ACC112 (cell line): Measurements from ENCODE around the gene RNF126.
A peak's percentile ranks its signal among the peaks of the same experiment; 100 is the strongest.
"Not testable (repeated sequence)": the region's sequence is repeated elsewhere in the genome, so short reads cannot be mapped to it uniquely, and the experiment has no call there.

Source experiments
- H2AFZ ChIP-seq: fragments of 200-600 bp; sonication (generic); one replicate; pipeline ENCODE4 v1.6.0; 2017; ENCODE audit warnings: antibody characterized with exemption, low read length; ENCODE audit not compliant: unreplicated experiment
- H3K27ac ChIP-seq: fragments of 200-600 bp; sonication (generic); 2 replicates; pipeline ENCODE4 v1.5.1; 2014; ENCODE audit warnings: low read depth, mild to moderate bottlenecking, antibody characterized with exemption, low read length, moderate library complexity
- H3K27me3 ChIP-seq: fragments of 200-600 bp; sonication (generic); 2 replicates; pipeline ENCODE4 v1.6.1; 2014; ENCODE audit warnings: mild to moderate bottlenecking, antibody characterized with exemption, low read length, moderate library complexity, mixed read lengths; ENCODE audit not compliant: insufficient read depth
- H3K36me3 ChIP-seq: fragments of 200-600 bp; sonication (generic); 2 replicates; pipeline ENCODE4 v1.6.1; 2016; ENCODE audit warnings: mild to moderate bottlenecking, antibody characterized with exemption, low read length, moderate library complexity, mixed read lengths; ENCODE audit not compliant: insufficient read depth
- H3K4me1 ChIP-seq: fragments of 200-600 bp; sonication (generic); one replicate; pipeline ENCODE4 v1.6.1; 2016; ENCODE audit warnings: low read length, mixed read lengths; ENCODE audit not compliant: insufficient read depth, unreplicated experiment, control insufficient read depth
- H3K4me3 ChIP-seq: fragments of 200-600 bp; sonication (generic); 2 replicates; pipeline ENCODE4 v1.5.1; 2014; ENCODE audit warnings: mild to moderate bottlenecking, low read depth, low read length
- H3K79me2 ChIP-seq: fragments of 200-600 bp; sonication (generic); one replicate; pipeline ENCODE4 v1.6.0; 2016; ENCODE audit warnings: low read length; ENCODE audit not compliant: control insufficient read depth, unreplicated experiment, insufficient read depth

Gene RNF126

GRCh38 chr19:623175-623916, 39.7 kb downstream of the RNF126 start:
- peak overlapping the region; percentile 59 for H3K27ac ChIP-seq
- H3K79me2 ChIP-seq, result no peaks in the 10 kb centered on the region
- no peaks in the 10 kb centered on the region for H3K27me3 ChIP-seq
- no peak overlapping the region for H2AFZ ChIP-seq
- H3K36me3 ChIP-seq, result peaks cover 2% of the 10 kb centered on the region; the same call in 1 of the 2 replicates
- H3K4me1 ChIP-seq, result no peaks in the 10 kb centered on the region
- H3K4me3 ChIP-seq, result no peak overlapping the region

- H3K27ac ChIP-seq, result no peak overlapping the region
- peaks cover 2% of the 10 kb centered on the region; the same call in 1 of the 2 replicates for H3K36me3 ChIP-seq
- H2AFZ ChIP-seq, result no peak overlapping the region
- H3K27me3 ChIP-seq, result no peaks in the 10 kb centered on the region
- no peak overlapping the region for H3K4me3 ChIP-seq
- H3K4me1 ChIP-seq, result no peaks in the 10 kb centered on the region
- no peaks in the 10 kb centered on the region for H3K79me2 ChIP-seq
Measured at GRCh38 chr19:622666-623065, 40.3 kb downstream of the RNF126 start.

GRCh38 chr19:621819-622218, 41.2 kb downstream of the RNF126 start:
- H3K79me2 ChIP-seq, result no peaks in the 10 kb centered on the region
- no peak overlapping the region for H3K27ac ChIP-seq
- H3K4me3 ChIP-seq, result no peak overlapping the region
- no peaks in the 10 kb centered on the region for H3K27me3 ChIP-seq
- no peak overlapping the region for H2AFZ ChIP-seq
- H3K4me1 ChIP-seq, result no peaks in the 10 kb centered on the region
- H3K36me3 ChIP-seq, result peaks cover 2% of the 10 kb centered on the region; the same call in 1 of the 2 replicates

DNA sequence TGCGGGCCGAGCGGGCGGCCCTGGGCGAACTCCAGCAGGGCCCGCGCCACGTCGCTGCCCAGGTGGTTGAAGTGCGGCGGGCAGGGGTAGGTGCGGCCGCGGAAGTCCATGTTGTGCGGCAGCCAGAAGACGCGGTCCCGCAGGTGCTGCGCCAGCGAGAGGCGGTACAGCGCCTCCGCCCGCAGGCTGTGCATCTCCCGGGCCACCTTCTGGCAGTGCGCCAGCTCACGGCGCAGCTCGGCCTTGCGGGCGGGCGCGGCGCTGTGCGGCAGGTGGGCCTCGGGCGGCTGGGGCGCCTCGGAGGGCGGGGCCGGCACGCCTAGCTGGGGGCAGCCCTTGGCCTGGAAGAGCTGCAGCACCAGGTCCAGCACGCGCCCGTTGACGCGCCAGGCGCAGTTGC, 41.8 kb downstream of the RNF126 start:
- not testable (repeated sequence) for H3K79me2 ChIP-seq, H3K36me3 ChIP-seq

DNA sequence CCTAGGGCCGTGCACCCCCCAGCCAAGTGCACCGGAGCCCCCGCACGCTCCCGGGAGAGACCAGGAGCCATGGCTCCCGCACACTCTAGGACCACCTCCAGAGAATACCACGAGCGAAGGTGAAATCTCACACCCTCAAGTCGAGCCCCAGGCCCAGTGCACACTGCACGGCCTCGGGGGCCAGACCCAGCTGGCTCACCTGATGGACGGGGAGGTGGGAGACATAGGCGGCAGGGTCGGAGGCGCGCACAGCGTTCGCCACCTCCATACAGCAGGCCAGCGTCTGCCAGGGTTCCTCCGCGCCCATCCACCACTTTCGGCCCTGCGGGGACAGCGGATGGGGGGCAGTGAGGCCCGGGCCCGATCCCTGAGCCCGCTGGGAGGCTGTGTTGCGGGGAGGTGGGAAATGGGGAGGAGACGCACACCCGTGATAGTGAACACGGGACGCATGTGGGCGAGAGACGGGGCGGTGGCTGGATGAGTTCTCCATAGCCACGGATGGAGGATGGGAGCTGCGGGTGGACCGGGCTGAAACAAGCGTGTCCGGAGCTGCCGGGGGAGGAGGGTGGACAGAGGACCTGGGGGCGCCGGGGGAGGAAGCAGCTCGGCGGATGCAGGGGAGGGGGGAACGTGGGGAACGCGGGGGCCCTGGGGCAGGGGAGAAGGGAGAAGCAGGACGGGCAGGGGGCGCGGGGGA, 42.7 kb downstream of the RNF126 start:
- no peaks in the 10 kb centered on the region for H3K79me2 ChIP-seq
- no peaks in the 10 kb centered on the region for H3K4me1 ChIP-seq
- no peak overlapping the region for H3K27ac ChIP-seq
- H3K36me3 ChIP-seq, result peaks cover 2% of the 10 kb centered on the region; the same call in 1 of the 2 replicates
- H3K4me3 ChIP-seq, result no peak overlapping the region
- H2AFZ ChIP-seq, result no peak overlapping the region
- no peaks in the 10 kb centered on the region for H3K27me3 ChIP-seq

More for the DNA sequence above, 41.8 kb downstream of the RNF126 start:
- not testable (repeated sequence) for H2AFZ ChIP-seq, H3K4me1 ChIP-seq, H3K4me3 ChIP-seq, H3K27ac ChIP-seq, H3K27me3 ChIP-seq

- Histone ChIP-seq H3K27me3 (no peaks in the 10 kb centered on the region), H3K4me3 (no peak overlapping the region), H3K4me1 (no peaks in the 10 kb centered on the region), H3K36me3 (peaks cover 2% of the 10 kb centered on the region; the same call in 1 of the 2 replicates), H3K79me2 (no peaks in the 10 kb centered on the region), H2AFZ (no peak overlapping the region), H3K27ac (no peak overlapping the region)
Measured at GRCh38 chr19:619286-620002, 43.6 kb downstream of the RNF126 start.

DNA sequence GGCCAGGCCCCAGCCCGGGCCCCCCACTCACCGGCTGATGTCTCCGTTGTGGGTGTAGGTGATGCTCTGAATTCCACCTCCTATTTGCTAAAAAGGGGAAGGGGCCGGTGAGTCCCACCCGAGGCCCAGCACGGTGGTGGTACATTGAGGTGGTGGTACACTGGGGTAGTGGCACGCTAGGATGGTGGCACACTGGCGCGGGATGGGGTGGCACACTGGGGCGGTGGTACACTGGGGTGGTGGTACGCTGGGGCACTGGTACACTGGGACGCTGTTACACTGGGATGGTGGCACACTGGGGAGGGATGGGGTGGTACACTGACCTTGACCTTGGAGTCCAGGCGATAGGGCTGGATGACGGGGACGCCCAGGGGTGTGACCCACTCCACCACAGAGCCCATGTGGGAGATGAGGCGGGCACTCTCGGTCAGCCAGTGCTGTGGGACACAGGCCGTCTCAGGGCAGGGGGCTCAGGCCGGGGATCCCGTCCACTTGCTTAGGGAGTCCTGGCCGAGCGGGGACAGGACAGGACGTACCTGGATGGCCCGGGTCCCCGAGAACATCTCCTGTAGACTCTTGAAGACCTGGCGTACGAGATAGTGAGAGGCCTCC, 44.2 kb downstream of the RNF126 start:
- Histone ChIP-seq H3K79me2 (no peaks in the 10 kb centered on the region), H3K4me1 (no peaks in the 10 kb centered on the region), H3K4me3 (no peak overlapping the region), H2AFZ (no peak overlapping the region), H3K36me3 (peaks cover 2% of the 10 kb centered on the region; the same call in 1 of the 2 replicates), H3K27ac (no peak overlapping the region), H3K27me3 (no peaks in the 10 kb centered on the region)

DNA sequence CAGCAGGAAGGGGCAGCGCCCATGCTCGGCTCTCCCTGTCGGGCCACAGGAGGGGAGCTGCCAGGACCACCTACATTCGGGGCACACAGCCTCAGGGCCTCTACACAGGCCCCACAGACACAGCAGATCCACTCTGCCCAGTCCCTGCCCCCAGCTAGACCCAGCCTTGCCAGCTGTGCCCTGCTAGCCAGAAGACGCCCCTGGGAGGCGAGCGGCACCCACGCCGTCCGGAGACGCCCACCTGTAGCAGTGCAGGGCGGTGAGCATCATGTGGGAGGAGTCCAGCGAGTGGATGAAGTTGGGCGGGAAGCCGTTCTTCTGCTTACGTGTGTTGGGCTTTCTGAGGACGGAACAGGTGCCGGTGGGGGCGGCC, 44.8 kb downstream of the RNF126 start:
- Histone ChIP-seq H3K27me3 (no peaks in the 10 kb centered on the region), H3K36me3 (peaks cover 2% of the 10 kb centered on the region; the same call in 1 of the 2 replicates), H3K27ac (no peak overlapping the region), H3K4me1 (no peaks in the 10 kb centered on the region), H3K4me3 (no peak overlapping the region), H2AFZ (no peak overlapping the region), H3K79me2 (no peaks in the 10 kb centered on the region)

GRCh38 chr19:617551-618246, 45.3 kb downstream of the RNF126 start:
- H3K27ac ChIP-seq, result no peak overlapping the region
- no peaks in the 10 kb centered on the region for H3K4me1 ChIP-seq
- H2AFZ ChIP-seq, result no peak overlapping the region
- H3K79me2 ChIP-seq, result no peaks in the 10 kb centered on the region
- H3K4me3 ChIP-seq, result no peak overlapping the region
- peaks cover 2% of the 10 kb centered on the region; the same call in 1 of the 2 replicates for H3K36me3 ChIP-seq
- no peaks in the 10 kb centered on the region for H3K27me3 ChIP-seq
